H1 (cell line): Measurements from ENCODE around the gene ZSWIM2. TPM values are rescaled to one million over a fixed set of nuclear protein-coding genes. Genes with fewer than 3 reads are reported as not detected.

Source experiments
- ASH2L ChIP-seq: fragments of 200-600, 300-600 bp; sonication (generic); IDR thresholded peaks from one replicate; pipeline ENCODE4 v1.7.1; 2017; ENCODE audit warnings: low read length
- ATF2 ChIP-seq: IDR thresholded peaks from 2 replicates; pipeline ENCODE4 v1.6.1; 2012; ENCODE audit warnings: low read length, inconsistent platforms
- CBX5 ChIP-seq: fragments of 300-800, 300-1000 bp; sonication (generic); IDR thresholded peaks from 2 replicates; pipeline ENCODE4 v1.7.1; 2016; ENCODE audit warnings: antibody characterized with exemption, low read length, low read depth
- CHD7 ChIP-seq: fragments of 300-600 bp; sonication (generic); IDR thresholded peaks from 2 replicates; pipeline ENCODE4 v1.7.1; 2012; ENCODE audit warnings: low read length, moderate library complexity, mild to moderate bottlenecking, inconsistent platforms; ENCODE audit not compliant: insufficient replicate concordance
- CTCF ChIP-seq, 3 experiments: IDR thresholded peaks; 1 replicate in 2 of 3; 2 replicates in 1 of 3; pipeline versions ENCODE4 v1.5.1 to v1.6.1; 2011; ENCODE audit warnings: low read length in 3 of 3, mild to moderate bottlenecking in 3 of 3, inconsistent platforms in 2 of 3, low read depth in 1 of 3, moderate library complexity in 1 of 3; ENCODE audit not compliant: insufficient read depth in 1 of 3; ENCODE audit errors: control extremely low read depth in 1 of 3
- RAD21 ChIP-seq, 2 experiments: IDR thresholded peaks in 1 of 2; conservative IDR thresholded peaks in 1 of 2; 2 replicates each; pipeline ENCODE4 v1.6.1; 2011; ENCODE audit warnings: low read depth in 2 of 2, low read length in 2 of 2, improper control_type of control experiment in 1 of 2, inconsistent platforms in 1 of 2, mild to moderate bottlenecking in 1 of 2, moderate library complexity in 1 of 2
- SRF ChIP-seq: IDR thresholded peaks from 2 replicates; pipeline ENCODE4 v1.6.1; 2011; ENCODE audit warnings: mild to moderate bottlenecking, low read depth, low read length, moderate library complexity
- polyA plus RNA-seq, 7 experiments: library from polyadenylated mRNA; depleted of rRNA in 3 of 7; stranded (reverse) in 5 of 7; unstranded in 2 of 7; fragments of >200 nt in 5 of 7; fragments of 200-250 nt in 2 of 7; gene quantifications; 1 replicate in 5 of 7; 2 replicates in 1 of 7; 4 replicates in 1 of 7; pipeline versions ENCODE4 v1.2.1 to v1.2.3, GENCODE V29; 2011 to 2013; ENCODE audit warnings: missing spikeins in 2 of 7, mixed read lengths in 2 of 7
- total RNA-seq: library from RNA; stranded (reverse); fragmentation: NEBNext Ultra II Directional; extraction: Animal tissue kit (Norgen Biotek cat#: 25700); gene quantifications from 2 replicates; pipeline ENCODE4 v1.2.1, GENCODE V29; 2021

Gene ZSWIM2
- total and polyA plus RNA-seq, 2 of the 8 experiments (the other 6 are each of a cell fraction or from before 2014, with no cell fraction given) = not detected

GRCh38 chr2:186868344-186868743 is 19.4 kb upstream of the ZSWIM2 start (continued):
- TF ChIP-seq CHD7 (no peak), SRF (no peak), CBX5 (no peak), ASH2L (no peak), ATF2 (no peak), RAD21 (IDR thresholded peaks at IDR 0.05 in 1 of 2, conservative IDR thresholded peaks at IDR 0.05 in 1 of 2; ENCODE audit: low read depth in 2 of 2, low read length in 2 of 2) (no peak), CTCF (IDR thresholded peaks at IDR 0.05; ENCODE audit: control extremely low read depth in 1 of 3, insufficient read depth in 1 of 3, low read depth in 1 of 3, low read length in 3 of 3) (no peak)
